Glutamatergic neuron (in vitro differentiated cells): ENCODE results near the gene NID1. TPM values are rescaled to one million over a fixed set of nuclear protein-coding genes. Genes with fewer than 3 reads are reported as not detected.
"Not testable (repeated sequence)": the region's sequence is repeated elsewhere in the genome, so short reads cannot be mapped to it uniquely, and the experiment has no call there.

ENCODE experiments used
- DNase-seq: peaks from one replicate; pipeline ENCODE4 v3.0.0; 2022
- H3K27ac Mint-ChIP-seq: one replicate; pipeline ENCODE4 v1.8.0; 2020; ENCODE audit warnings: mild to moderate bottlenecking, mixed read lengths, inconsistent platforms; ENCODE audit not compliant: unreplicated experiment
- H3K27me3 Mint-ChIP-seq: one replicate; pipeline ENCODE4 v1.8.0; 2020; ENCODE audit warnings: mild to moderate bottlenecking, moderate library complexity, mixed read lengths, inconsistent platforms; ENCODE audit not compliant: unreplicated experiment
- H3K36me3 Mint-ChIP-seq: one replicate; pipeline ENCODE4 v1.8.0; 2020; ENCODE audit warnings: mild to moderate bottlenecking, mixed read lengths, inconsistent platforms; ENCODE audit not compliant: unreplicated experiment
- H3K4me1 Mint-ChIP-seq: one replicate; pipeline ENCODE4 v1.8.0; 2020; ENCODE audit warnings: mild to moderate bottlenecking, low read depth, mixed read lengths, inconsistent platforms; ENCODE audit not compliant: unreplicated experiment
- H3K4me3 Mint-ChIP-seq: one replicate; pipeline ENCODE4 v1.8.0; 2020; ENCODE audit warnings: mild to moderate bottlenecking, mixed read lengths, inconsistent platforms; ENCODE audit not compliant: unreplicated experiment
- H3K9me3 Mint-ChIP-seq: one replicate; pipeline ENCODE4 v1.8.0; 2020; ENCODE audit warnings: mild to moderate bottlenecking, moderate library complexity, mixed read lengths, inconsistent platforms; ENCODE audit not compliant: unreplicated experiment
- CTCF ChIP-seq: fragments of 200-600 bp; sonication (generic); IDR thresholded peaks from one replicate; pipeline ENCODE4 v1.5.0; 2021; ENCODE audit not compliant: partially characterized antibody, unreplicated experiment
- total RNA-seq: library from RNA; stranded (reverse); fragmentation: NEBNext Ultra II Directional; extraction: Animal tissue kit (Norgen Biotek cat#: 25700); gene quantifications from one replicate; pipeline ENCODE4 v1.2.1, GENCODE V29; 2021; ENCODE audit not compliant: unreplicated experiment

Gene NID1
- total RNA-seq, 1 donor from 2014 or later = 1.4 TPM

GRCh38 chr1:235979716-235980333 lies 85.1 kb downstream of the NID1 start:
- no peaks in the 10 kb centered on the region for H3K4me1 Mint-ChIP-seq
- no peak for TF ChIP-seq CTCF
- no peak overlapping the region for H3K4me3 Mint-ChIP-seq
- H3K27ac Mint-ChIP-seq = no peak overlapping the region
- DNase-seq = no peak
- peaks cover 10% of the 10 kb centered on the region for H3K9me3 Mint-ChIP-seq
- peaks cover 19% of the 10 kb centered on the region for H3K36me3 Mint-ChIP-seq
- no peaks in the 10 kb centered on the region for H3K27me3 Mint-ChIP-seq

GRCh38 chr1:235979176-235979575 lies 85.7 kb downstream of the NID1 start:
- no peaks in the 10 kb centered on the region for H3K4me1 Mint-ChIP-seq
- H3K4me3 Mint-ChIP-seq = no peak overlapping the region
- H3K36me3 Mint-ChIP-seq = peaks cover 19% of the 10 kb centered on the region
- peaks cover 10% of the 10 kb centered on the region for H3K9me3 Mint-ChIP-seq
- H3K27me3 Mint-ChIP-seq = no peaks in the 10 kb centered on the region
- no peak for TF ChIP-seq CTCF
- H3K27ac Mint-ChIP-seq = no peak overlapping the region
- DNase-seq = no peak

- TF ChIP-seq CTCF = no peak
- peaks cover 10% of the 10 kb centered on the region for H3K9me3 Mint-ChIP-seq
- peaks cover 6% of the 10 kb centered on the region for H3K4me1 Mint-ChIP-seq
- H3K27ac Mint-ChIP-seq = no peak overlapping the region
- peaks cover 19% of the 10 kb centered on the region for H3K36me3 Mint-ChIP-seq
- H3K4me3 Mint-ChIP-seq = no peak overlapping the region
- peaks cover 2% of the 10 kb centered on the region for H3K27me3 Mint-ChIP-seq
- no peak for DNase-seq
Observed at GRCh38 chr1:235976490-235976889, 88.4 kb downstream of the NID1 start.

- H3K27me3 Mint-ChIP-seq = peaks cover 2% of the 10 kb centered on the region
Observed at GRCh38 chr1:235974616-235975015, 90.3 kb downstream of the NID1 start.

GRCh38 chr1:235972691-235973090 lies 92.2 kb downstream of the NID1 start:
- H3K36me3 Mint-ChIP-seq = peaks cover 13% of the 10 kb centered on the region
- H3K9me3 Mint-ChIP-seq, H3K27me3 Mint-ChIP-seq, H3K27ac Mint-ChIP-seq, H3K4me3 Mint-ChIP-seq, H3K4me1 Mint-ChIP-seq, DNase-seq: not testable (repeated sequence)

More at GRCh38 chr1:235974616-235975015, 90.3 kb downstream of the NID1 start:
- peaks cover 8% of the 10 kb centered on the region for H3K4me1 Mint-ChIP-seq
- H3K4me3 Mint-ChIP-seq = no peak overlapping the region
- no peak for TF ChIP-seq CTCF
- H3K27ac Mint-ChIP-seq = no peak overlapping the region
- DNase-seq = no peak
- H3K36me3 Mint-ChIP-seq = peaks cover 19% of the 10 kb centered on the region
- H3K9me3 Mint-ChIP-seq = peaks cover 10% of the 10 kb centered on the region

GRCh38 chr1:235972311-235972689 lies 92.6 kb downstream of the NID1 start:
- H3K4me3 Mint-ChIP-seq = peak overlapping the region; percentile 71
- peak overlapping the region; percentile 5 for H3K27ac Mint-ChIP-seq
- H3K36me3 Mint-ChIP-seq = peaks cover 10% of the 10 kb centered on the region
- no peak for DNase-seq
- peaks cover 8% of the 10 kb centered on the region for H3K4me1 Mint-ChIP-seq
- peaks cover 3% of the 10 kb centered on the region for H3K9me3 Mint-ChIP-seq
- TF ChIP-seq CTCF = no peak
- peaks cover 2% of the 10 kb centered on the region for H3K27me3 Mint-ChIP-seq
